ENCODE results near the gene MAP3K5.

DNA sequence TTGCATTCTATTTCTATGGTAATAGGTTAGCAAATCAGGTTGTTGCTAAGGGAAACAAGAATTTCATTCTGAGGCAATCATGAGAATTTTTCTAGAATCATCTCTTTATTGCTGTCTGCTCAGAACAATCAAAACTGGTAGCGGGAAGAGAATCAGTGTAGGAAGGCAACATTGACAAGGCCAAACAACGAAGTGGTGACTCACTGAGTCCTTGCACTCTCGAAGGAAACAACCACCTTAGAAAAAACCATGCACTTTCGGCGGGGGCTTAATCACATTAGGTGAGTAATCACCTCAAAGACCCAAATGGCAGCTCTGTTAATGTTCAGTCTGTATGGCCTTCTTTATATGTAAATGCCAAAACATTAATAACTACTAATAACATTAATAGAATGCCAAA is 163.3 kb downstream of the MAP3K5 start:
- TF ChIP-seq CTCF (IDR thresholded peaks at IDR 0.05) (no peak), REST (IDR thresholded peaks at IDR 0.05; ENCODE audit: insufficient read depth in 1 of 2, low read depth in 2 of 2, low read length in 1 of 2) (no peak)

Data from Panc1 (cell line).